Measurements from ENCODE around the gene ASGR2. TPM values are rescaled to one million over a fixed set of nuclear protein-coding genes. Genes with fewer than 3 reads are reported as not detected.

Gene ASGR2
- total and polyA plus RNA-seq, 11 donors = 0.28 to 2.1 (median 0.34) TPM; not detected in 7

GRCh38 chr17:7077911-7078546 is 36.6 kb downstream of the ASGR2 start:
- no peaks in the 10 kb centered on the region for H3K36me3 ChIP-seq
- ATAC-seq = no peak
- H3K4me1 ChIP-seq = peaks cover 0 to 27% (median 0%) of the 10 kb centered on the region in 12 donors
- no peaks in the 10 kb centered on the region for H3K27me3 ChIP-seq
- H3K4me3 ChIP-seq = peak overlapping the region in 2 of 12 donors; percentile 35 to 47
- peaks cover 0 to 3% (median 0%) of the 10 kb centered on the region in 12 donors for H3K9me3 ChIP-seq
- 81 to 85% (median 83%) methylated on average over 7 of the region's 7 CpGs for WGBS, 4 donors
- DNase-seq = no peak
- intact Hi-C loops (cut with DNase I) = no loop called here
- H3K27ac ChIP-seq = no peak overlapping the region
- TF ChIP-seq POLR2A (IDR thresholded peaks at IDR 0.05) (no peak), CTCF (IDR thresholded peaks at IDR 0.05) (no peak)

- Histone ChIP-seq H3K36me3 (no peaks in the 10 kb centered on the region), H3K27ac (no peak overlapping the region), H3K4me3 (no peak overlapping the region), H3K27me3 (no peaks in the 10 kb centered on the region), H3K4me1 (no peaks in the 10 kb centered on the region), H3K9me3 (no peaks in the 10 kb centered on the region)
- DNase-seq (no peak), ATAC-seq (no peak)
- TF ChIP-seq CTCF (IDR thresholded peaks at IDR 0.05) (no peak), POLR2A (IDR thresholded peaks at IDR 0.05) (no peak)
- intact Hi-C loops (cut with DNase I) = no loop called here
- 73 to 82% (median 80%) methylated on average over 14 of the region's 14 CpGs for WGBS, 4 donors
These were observed 39.7 kb downstream of the ASGR2 start for GRCh38 chr17:7074931-7075330.

GRCh38 chr17:7072406-7072805 is 42.2 kb downstream of the ASGR2 start:
- no peak overlapping the region for H3K27ac ChIP-seq
- WGBS, 4 donors = 80 to 93% (median 87%) methylated on average over 2 of the region's 2 CpGs
- DNase-seq = no peak
- TF ChIP-seq CTCF (IDR thresholded peaks at IDR 0.05) (no peak), POLR2A (IDR thresholded peaks at IDR 0.05) (no peak)
- H3K27me3 ChIP-seq = no peaks in the 10 kb centered on the region
- intact Hi-C loops (cut with DNase I) = no loop called here
- no peak overlapping the region for H3K4me3 ChIP-seq
- no peaks in the 10 kb centered on the region for H3K36me3 ChIP-seq
- H3K4me1 ChIP-seq = no peaks in the 10 kb centered on the region
- ATAC-seq = no peak
- H3K9me3 ChIP-seq = peaks cover 0 to 16% (median 7%) of the 10 kb centered on the region in 12 donors

GRCh38 chr17:7070712-7071111 is 43.9 kb downstream of the ASGR2 start:
- Histone ChIP-seq H3K27me3 (no peaks in the 10 kb centered on the region), H3K27ac (no peak overlapping the region), H3K36me3 (no peaks in the 10 kb centered on the region), H3K9me3 (peaks cover 0 to 16% (median 7%) of the 10 kb centered on the region in 12 donors), H3K4me3 (no peak overlapping the region), H3K4me1 (no peaks in the 10 kb centered on the region)
- 79 to 90% (median 80%) methylated on average over 3 of the region's 3 CpGs for WGBS, 4 donors
- no peak for DNase-seq
- intact Hi-C loops (cut with DNase I) = no loop called here
- no peak for ATAC-seq
- no peak for TF ChIP-seq CTCF (IDR thresholded peaks at IDR 0.05)
